ENCODE data around the gene FRMD4A.
"Not testable (repeated sequence)": the region's sequence is repeated elsewhere in the genome, so short reads cannot be mapped to it uniquely, and the experiment has no call there.

FRMD4A gene

DNA sequence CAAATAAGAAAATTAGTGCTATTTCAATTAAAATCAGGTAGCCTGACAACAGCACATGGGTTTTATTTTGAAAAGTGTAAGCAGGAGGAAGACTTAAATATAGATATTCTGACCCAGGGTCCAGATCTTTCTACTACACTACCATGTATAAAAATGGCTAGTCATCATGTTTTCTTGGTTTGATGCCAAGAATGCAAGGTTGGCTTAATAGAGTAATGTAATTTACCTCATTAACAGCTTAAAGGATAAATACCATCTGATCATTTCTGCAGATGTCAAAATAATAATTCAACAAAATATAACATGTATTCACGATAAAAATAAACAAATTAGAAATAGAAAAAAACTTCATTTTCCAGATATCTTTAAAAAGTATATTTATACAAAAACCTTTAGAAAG is 39.4 kb downstream of the FRMD4A start:
- DNase-seq, result no peak

DNA sequence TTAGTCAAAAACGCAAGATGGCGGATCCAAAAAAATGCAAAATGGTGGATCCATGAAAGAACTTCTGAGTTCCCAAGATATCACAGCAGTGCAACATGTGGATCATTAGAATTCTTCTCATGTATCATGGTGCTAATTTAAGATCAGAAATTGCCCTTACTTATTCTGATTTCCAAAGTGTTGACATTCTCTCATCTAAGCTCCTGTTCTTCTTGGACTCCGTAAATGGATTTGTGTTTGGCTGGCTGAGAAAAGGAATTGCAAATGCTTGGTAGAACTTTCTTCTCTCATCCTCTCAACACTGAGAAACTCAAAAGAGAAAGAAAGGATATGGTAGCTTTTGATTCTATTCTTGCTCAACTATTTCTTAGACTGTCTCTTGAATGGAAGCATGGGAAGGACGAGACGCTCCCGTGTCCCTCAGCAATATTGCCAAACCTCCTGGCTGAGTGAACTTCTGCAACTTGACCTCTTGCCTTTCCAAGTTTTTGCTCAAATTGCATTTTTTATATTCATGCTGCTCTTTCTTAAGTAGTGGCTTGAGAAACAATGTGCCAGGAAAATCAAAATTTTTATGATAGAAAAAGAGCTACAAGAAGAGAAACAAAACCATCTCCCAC is 44.7 kb downstream of the FRMD4A start:
- no peak for DNase-seq

DNA sequence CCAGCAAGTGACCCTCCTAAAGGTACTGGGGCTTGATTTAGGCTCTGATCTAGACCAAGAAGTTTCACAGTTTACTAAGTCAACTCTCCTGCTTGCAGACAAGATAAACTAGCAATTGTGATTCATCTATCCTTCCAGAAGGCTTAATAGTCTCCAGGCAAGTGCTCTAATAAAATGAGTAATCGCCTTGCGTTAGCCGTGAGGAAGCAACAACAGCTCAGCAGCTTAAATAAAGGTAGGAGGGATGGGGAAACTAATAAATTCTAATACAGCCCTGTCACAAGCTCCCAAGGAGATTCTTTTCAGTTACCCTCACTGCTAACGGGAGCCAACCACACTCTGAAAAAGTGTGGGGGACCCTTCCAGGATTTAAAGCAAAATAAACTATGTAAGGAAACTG is 48.4 kb downstream of the FRMD4A start:
- DNase-seq, result no peak

DNA sequence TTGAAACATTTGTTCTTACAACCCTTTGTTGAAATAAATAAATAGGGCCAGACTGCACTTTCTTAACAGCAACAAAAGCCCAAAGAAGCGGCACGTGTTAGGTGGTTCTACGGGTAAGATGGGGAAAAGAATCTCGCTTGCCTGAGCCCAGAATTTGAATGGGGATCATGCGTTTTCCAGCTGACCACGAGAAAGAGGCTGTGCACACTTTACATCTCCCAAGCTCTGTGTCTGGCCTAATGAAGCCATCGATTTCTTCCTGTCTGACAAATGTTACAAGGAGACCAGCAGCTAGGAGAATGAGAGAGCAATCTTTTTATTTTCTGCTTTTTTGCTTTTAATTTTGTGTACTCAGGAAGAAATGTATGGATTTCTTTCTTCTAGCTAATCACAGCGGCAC is 52.2 kb downstream of the FRMD4A start:
- no peak for DNase-seq

DNA sequence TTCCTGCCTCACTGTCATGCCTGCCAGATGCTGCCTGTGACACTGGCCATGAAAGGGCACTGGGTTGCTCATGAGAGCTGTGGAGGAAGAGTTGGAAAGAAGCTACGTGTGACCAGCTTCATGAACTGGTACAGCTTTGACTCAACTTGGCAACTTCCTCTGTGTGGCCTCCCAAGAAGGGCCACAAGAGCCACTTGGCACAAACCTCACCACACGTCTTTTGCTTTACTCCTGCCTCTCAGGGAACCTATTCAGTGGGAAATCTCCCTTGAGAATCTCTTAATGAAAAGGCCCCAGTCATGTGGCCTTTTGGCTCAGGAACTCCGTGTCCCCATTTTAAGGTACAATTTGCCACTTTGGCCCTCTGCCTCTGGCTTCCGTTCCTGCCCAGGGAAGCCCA is 54.5 kb downstream of the FRMD4A start:
- DNase-seq, result no peak

DNA sequence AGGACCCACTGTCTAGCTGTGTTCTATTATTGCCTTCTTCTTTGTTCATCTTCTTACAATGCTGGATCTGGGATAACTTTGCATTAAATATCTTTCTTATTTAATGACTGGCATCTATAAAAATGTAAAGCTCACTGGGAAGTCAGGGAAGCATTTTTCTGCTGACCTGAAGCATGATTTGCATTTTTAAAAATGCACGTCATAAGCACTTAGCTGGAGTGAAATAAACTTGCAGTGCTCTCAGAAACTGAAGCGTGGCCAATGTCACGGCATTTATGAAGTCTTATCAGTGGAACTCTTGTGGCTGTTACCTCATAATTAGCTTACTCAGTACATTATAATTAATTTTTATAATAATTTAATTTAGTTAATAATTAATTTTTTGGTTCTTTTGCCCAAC is 59.1 kb downstream of the FRMD4A start:
- no peak for DNase-seq

DNA sequence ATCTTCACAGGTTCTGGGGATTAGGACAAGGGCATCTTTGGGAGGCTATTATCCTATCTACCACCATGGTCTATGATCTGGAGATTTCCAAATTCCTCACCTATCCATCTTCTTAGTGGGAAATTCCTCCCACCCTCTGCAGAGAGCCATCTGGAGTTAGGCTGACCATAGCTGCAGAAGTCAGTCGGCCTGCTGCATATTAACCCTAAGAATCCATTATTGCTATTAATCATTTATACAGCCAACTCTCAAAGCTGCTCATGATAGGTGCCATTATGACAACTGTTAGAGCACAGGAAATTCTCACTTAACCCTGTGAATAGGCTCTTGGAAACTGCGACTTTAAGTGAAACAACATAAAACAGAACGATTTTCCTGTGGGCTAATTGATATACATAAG is 60.4 kb downstream of the FRMD4A start:
- no peak for DNase-seq

DNA sequence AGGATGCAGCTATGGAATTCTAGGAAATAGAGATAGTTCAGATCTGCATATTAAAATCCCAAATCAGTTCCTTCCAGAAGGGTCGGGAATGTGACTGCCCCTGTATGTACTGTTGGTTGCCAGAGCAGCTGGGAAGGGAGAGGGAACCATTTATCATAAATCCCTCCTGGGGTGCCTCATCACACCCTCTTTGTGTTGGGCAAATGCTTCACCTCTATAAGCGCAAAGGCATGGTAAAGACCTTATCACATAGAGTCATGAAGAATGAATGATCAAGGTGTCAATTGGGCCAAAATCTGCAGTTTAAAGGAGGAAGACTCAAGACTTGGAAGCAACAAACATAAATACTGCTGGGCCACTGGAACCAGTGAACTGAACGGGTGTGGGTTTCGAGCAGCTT is 65.0 kb downstream of the FRMD4A start:
- DNase-seq, result no peak

DNA sequence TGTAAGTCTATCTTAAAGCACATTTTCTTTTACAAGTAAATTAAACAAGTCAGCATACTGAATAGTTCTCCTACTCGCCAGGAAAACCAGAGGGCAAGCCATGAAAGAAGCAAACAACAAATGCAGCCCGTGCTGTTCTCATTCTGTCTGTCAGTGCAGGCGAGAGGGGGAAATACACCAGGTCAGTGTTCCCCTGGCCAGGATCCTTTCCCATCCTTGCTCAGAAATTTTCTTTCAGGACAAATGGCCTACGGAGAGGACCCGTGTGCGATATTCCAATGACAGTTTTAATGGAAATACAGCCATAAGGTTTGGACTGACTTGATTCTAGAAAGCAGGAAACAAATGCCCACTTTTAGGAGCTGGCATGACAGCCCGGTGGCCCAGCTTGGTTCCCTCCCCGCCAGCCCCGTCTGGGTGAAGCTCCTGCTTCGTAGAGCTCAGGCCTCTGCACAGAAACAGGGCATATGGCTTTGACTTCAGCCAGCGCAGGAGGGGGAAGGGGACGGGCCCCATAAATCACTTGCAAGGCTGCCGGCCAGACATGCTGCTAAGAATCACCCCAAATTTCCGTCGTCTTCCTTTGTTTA is 67.8 kb downstream of the FRMD4A start:
- DNase-seq, result no peak

DNA sequence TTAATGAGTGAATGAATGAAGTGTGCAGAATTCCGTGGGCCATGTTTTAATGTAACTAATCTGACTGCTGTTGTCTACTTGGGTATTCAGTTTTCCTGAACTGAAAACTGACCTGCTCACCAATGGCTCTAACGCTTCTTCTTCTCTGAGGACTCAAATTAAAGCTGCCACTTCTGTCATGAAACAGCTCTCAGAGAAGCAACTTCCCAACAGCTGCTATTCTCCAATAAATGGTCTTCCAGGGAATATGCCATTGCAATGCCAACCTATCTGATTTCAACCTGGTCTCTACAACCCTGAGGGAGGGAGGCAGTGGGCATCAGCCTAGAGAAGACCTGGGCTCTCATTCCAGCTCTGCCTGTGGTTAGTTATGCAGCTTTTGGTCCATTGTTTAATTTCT is 69.4 kb downstream of the FRMD4A start:
- DNase-seq, result no peak

DNA sequence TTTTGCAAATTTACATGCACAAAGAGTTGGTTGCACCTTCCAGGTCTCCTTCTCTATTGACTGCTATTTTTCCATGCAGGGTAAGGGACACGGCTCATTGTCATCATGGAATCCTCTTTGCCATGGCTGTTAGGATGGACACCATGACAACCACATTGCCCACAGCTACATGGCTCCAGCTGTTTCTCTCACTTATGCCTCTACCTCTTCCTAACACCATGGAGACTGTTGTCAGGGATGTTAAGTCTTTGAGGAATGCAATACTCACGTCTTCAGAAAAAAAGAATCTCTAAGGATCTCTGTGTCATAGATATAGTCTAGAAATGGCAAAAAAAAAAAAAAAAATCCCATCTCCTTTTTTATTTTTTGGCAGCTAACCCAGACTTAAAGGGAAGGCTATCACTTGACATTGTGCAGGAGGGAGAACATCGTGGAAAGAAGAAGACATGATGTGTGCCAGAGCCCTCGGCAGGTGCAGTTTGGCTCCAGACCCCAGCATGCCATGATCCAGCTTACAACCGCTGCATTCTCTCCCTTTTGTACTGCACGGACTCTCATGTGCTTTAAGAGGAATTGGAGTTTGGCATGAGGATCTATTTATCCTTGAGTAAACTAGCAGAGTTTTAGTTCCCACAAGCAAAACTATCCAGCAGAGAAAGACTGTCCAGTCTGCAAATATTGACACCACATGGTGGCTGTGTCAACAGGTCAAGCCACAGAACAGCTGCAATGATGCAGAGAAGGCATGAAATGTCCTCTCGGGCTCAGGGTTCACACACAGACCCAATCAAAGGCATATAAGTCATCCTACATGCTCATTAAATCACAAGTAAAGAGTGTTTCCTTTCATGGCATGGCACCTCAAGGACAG is 70.8 kb downstream of the FRMD4A start:
- no peak for DNase-seq

DNA sequence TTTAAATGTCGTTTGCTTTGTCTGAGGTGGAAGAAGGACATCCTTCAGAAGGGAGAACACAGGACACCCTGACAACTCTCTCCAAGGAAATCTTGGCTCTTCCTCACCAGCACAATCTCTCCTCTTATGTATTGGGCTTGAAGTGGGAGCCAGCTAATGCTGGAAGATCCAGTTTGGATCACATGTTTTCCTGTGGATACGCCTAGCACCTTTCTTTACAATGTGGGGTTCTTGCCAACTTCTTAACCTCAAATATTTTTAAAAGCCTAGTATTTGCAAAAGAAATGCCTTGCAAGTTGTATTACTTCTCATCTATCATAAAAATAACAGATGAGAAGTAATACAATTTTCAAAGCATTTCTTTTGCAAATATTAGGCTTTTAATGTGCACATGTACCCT is 76.4 kb downstream of the FRMD4A start:
- DNase-seq, result no peak

DNA sequence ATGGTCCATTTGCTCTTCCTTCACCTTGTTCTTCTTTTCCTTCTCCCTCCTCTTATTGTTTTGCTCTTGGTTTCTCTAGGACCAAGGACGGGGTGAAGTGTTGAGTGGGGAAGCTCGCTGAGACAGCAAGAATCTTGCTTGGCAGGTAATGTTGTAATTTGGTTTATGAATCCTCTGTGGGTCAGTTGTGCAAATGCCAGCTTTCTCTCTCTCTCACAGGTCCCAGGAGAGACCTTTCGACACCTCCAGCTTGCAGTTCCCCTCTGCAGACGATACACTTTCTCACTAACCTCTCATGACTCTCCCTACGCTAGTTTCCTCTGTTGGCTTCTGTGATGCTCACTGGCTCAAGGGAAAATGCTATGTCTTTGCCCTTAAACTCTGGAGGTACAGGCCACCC is 77.0 kb downstream of the FRMD4A start:
- no peak for DNase-seq

DNA sequence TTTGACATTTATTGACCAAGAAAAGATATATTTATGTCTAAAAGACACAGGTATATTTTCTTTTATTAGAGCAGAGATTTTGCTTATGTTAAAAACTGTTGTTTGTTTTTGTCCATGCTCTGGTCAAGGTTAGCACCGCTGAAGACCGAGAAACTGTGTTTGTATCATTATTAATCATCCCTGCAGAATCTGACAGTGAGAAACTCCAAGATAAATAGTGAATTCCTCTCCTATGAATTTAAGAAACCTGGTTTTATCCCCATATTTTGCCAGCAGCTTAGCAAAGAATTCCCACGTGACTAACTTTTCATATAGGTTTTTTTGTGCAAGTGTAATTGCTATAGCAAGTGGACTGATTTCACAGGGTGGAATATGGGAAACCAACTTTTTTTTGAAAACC is 77.6 kb downstream of the FRMD4A start:
- no peak for DNase-seq

DNA sequence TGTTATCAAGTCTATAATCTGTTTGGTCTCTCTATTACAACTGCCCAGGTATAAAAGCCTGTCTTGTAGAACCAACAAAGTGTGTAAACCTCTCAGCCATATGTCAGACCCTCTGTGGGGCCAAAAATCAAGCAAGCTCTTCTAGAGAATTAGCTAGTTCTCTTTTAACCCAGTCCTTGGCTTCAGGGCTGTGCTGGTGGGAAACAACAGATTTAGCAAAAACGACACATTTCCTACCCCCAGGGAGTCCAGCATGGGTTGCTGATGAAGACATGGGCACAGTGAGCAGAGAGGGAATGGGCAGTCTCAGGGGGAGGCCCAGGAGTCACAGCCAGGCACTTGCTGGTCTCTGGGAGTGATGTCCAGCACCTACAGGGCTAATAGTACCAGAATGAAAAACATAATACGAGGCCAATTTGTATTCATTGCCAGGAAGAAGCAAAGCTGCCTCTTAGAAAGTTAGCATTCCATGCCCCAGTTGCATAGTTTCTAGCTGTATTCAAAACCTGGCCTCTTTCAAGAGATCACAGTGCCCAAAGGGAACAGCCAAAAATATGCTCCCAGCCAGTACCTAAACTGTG is 80.1 kb downstream of the FRMD4A start:
- no peak for DNase-seq

DNA sequence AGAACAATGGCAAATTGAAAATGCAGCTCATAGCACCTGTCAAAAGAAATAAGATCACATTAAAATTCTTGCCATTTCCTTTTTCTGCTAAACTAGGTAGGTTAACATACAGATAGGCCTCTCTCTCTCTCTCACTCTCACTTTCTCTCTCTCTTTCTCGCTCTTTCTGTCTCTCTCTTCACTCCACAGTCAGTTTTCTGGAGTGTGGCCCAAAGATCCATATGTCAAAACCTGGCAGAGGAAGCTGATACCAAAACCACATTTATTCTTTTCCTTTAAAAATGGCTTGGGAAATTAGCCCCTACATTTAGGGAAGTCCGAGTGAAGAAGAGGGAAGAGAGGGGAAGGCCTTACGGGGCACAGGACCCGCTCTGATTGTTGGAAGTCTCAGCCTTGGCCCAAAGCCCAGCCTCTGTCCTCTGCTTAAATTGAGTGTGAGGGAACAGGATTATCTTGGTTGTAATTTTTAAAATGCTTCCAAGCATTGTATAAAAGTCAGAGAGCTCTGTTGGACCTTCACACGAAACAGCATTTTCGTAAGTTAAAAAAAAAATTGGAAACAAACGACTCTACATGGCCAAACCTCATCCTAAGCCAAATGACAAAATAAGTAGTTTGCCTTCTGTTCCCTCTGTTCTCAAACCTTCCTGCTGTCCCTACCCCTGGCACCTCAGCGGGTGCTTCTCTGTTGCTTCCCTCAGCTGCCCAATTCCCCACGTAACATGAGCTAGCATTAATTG is 83.2 kb downstream of the FRMD4A start:
- DNase-seq, result peak in 1 of 2 experiments; percentile 8

DNA sequence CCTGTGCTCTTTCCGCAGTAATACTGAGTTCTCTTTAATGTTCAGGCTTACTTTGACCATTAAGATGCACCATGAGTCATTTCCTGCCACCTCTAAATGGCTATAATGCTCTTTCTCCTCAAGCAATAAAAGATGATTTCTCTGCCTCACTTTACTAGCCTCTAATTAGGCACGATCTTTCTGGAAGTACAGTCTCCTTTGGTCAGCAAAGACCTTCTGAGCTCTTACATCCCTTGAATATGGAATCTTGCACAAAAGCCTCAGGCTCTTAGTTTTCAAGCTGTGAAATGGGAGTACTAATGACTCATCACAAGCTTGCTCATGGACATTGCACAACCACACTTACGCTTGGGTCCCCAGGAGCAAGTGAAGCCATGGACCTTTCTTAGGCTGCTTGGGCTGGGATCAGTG is 85.9 kb downstream of the FRMD4A start:
- DNase-seq, result no peak

DNA sequence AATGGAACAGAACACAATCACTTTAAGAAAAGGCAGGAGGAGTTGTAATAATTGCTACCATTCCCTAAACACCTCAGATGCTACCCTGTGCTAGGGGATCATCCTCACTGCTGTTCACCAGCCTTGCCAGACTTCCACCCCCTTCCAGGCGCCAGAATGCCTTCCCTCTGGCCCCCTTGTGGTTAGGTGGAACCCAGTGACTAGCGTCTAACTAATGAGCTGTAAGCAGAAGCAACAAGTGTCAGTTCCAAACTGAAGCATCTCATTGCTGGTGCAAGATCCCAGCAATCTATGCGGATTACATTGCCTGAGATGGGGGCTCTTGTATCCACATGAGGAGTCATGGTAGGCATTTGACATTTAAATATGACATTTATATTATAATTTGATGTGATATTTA is 86.6 kb downstream of the FRMD4A start:
- no peak for DNase-seq

DNA sequence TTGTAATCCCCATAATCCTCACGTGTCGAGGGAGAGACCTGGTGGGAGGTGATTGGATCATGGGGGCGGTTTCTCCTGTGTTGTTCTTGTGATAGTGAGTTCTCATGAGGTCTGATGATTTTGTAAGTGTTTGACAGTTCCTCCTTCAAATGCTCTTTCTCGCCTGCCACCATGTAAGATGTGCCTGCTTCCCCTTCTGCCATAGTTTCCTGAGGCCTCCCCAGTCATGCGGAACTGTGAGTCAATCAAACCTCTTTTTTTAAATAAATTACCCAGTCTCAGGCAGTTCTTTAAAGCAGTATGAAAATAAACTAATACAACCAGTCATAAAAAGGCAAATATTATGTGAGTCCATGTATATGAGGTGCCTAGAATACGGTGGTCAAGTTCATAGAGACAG is 87.5 kb downstream of the FRMD4A start:
- DNase-seq, result no peak

DNA sequence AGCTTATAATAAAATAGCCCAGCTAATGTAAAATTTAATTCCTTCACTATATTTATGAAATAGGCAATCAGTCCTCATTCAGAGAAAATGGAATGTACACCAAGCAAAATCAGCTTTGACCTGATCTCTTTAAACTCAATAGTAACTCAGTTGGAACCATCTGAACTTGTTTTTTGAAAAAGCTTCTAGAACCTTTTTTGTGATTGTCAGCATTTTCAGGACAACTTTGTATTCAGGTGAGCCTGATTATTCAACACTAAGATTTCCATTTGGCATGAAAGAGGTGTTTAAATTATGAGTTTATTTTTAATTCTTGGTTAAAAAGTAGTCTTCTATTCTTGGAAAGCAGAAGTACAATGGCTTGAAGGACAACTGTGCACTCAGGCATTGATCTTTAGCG is 89.5 kb downstream of the FRMD4A start:
- DNase-seq, result no peak

DNA sequence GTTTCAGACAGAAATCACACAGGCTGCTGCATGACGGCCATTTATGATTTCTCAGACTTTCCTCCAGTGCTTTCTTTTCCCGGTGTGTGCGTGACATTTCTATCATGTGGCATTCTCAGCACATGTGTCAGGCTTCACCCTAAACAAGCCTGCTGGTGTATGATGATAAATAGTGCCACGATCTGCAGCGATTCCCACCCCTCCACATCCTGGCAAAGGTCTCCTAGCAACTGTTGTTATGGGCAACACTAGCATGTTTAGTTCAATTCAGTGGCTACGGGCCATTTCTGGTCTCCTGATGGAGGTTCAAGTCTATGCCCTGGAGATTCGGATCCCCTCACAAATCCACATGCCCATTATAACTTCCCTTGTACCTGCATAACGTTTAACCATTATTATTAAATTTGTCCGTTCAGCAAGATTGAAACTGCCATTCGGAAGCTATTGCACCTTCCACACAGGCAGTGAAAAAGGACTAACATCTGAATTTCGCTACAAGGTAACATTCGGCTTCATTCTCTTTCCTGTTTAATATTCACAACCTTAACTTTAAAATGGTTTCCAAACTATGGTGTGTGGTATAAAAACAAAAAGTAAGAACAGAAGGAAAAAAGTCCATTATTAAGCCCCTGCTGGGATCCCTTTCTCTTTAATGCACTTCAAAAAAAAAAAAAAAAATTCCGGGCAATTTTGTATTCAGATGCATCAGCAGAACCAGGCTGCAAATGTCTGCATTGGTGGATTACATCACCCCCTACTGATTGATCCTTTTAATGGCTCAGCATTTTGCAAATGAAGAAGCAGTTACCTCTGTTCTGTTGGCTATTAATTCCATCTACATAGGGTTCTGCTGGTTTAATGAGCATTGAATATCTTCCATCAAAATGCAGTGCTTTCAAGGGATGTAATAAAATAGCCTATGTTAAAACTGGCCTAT is 90.2 kb downstream of the FRMD4A start:
- DNase-seq, result no peak

DNA sequence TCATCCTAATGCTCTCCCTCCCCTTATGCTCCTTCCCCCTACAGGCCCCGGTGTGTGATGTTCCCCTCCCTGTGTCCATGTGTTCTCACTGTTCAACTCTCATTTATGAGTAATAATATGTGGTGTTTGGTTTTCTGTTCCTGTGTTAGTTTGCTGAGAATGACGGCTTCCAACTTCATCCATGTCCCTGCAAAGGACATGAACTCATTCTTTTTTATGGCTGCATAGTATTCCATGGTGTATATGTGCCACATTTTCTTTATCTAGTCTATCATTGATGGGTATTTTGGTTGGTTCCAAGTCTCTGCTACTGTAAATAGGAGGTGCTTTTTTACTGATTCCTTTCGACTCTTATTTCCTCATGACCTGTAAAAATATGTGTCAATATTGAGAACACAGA is 92.1 kb downstream of the FRMD4A start:
- DNase-seq, result not testable (repeated sequence)

All from NCI-H2081 (cell line).